ENCODE data around the gene ITPR1.

Gene ITPR1

DNA sequence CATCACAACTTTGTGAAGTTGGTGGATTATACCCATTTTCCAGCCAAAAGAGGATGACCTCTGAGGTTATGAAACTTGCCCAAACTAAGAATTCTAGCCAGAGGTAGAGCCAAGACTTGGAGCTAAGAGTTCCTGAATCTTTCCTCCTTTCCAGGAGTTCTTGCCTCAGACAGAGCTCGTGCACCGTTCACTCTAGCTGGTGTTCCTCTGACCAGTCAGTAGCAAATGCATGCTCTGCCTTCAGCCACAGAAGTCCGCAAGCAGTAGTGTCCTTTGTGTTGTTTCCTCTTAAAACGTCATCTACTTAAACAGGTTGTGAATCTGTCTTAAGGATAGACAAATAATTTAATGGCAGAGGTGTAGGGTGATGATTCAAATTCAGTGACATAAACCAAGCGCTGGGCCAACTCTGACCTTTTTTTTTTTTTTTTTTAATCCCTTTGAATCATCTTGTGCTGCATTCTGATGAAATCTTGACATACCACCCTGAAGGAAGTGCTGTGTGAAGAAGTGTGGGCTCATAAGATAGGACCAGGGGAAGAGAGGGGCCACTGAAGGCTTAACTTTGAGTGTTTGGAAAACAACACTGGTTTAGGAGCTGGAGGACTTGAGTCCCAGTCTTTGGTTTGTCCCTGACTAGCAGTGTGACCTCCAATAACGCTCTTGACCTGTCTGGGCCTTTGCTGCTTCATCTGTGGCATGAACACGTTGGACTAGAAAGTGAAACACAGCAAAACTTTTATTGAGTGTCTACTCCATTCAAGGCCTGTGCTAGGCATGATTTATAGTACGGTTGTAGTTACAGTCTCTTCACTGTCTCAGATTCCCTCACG, 53.4 kb downstream of the ITPR1 start:
- WGBS, result 90% methylated on average over 9 of the region's 9 CpGs
- no peak overlapping the region for H3K9ac ChIP-seq (ENCODE audit: low read depth, low read length)
- no peak overlapping the region for H3K27ac ChIP-seq (ENCODE audit: low read depth, low read length)
- no peaks in the 10 kb centered on the region for H3K27me3 ChIP-seq (ENCODE audit: insufficient read depth, low read length)
- no peaks in the 10 kb centered on the region for H3K36me3 ChIP-seq (ENCODE audit: insufficient read depth, low read length)
- H3K9me3 ChIP-seq (ENCODE audit: insufficient read depth, low read depth, low read length), result no peaks in the 10 kb centered on the region
- H3K4me3 ChIP-seq (ENCODE audit: low read length), result no peak overlapping the region
- H3K4me1 ChIP-seq (ENCODE audit: insufficient read depth, low read length), result peaks cover 12% of the 10 kb centered on the region

DNA sequence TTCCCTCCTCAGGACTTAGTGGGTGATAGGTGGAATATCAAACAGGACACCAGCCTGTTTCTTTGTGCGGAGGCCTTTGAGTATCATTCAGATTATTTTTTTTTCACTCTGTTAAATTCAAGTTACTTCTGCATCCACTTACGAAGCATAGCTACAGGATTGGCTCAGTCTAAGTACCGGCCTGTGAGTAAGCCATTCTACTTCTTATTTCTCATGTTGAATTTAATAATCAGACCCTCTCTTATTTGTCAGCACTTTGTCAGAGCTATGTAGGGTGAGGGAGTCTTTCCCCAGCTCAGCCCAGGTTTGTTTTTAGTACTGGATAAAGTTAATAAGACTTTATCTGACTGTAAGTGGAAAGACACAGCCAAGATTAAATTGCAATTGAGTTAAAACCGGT, 54.7 kb downstream of the ITPR1 start:
- H3K27me3 ChIP-seq (ENCODE audit: insufficient read depth, low read length), result no peaks in the 10 kb centered on the region
- WGBS, result 94% methylated on average over 4 of the region's 4 CpGs
- no peaks in the 10 kb centered on the region for H3K9me3 ChIP-seq (ENCODE audit: insufficient read depth, low read depth, low read length)
- H3K36me3 ChIP-seq (ENCODE audit: insufficient read depth, low read length), result no peaks in the 10 kb centered on the region
- no peak overlapping the region for H3K4me3 ChIP-seq (ENCODE audit: low read length)
- H3K9ac ChIP-seq (ENCODE audit: low read depth, low read length), result no peak overlapping the region
- H3K4me1 ChIP-seq (ENCODE audit: insufficient read depth, low read length), result peaks cover 12% of the 10 kb centered on the region
- H3K27ac ChIP-seq (ENCODE audit: low read depth, low read length), result no peak overlapping the region

DNA sequence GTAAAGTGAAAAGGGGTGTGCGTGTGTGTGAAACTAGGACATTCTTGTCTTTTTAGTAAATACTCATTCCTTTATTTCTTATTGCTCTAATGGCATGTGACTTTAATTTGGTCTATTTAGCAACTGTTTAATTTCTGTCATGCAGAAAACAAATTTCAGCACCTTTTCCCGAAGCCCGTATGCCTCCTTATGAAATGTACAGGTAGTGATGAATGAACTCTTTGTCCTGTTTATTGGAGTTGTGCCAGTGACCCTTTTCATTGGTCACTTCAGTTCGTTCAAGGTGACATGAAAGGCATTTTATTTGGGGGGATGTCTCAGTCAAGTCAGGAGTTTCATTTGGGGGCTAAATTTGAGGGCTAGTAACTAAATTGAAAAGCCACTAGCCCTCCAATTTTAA, 55.2 kb downstream of the ITPR1 start:
- no peaks in the 10 kb centered on the region for H3K36me3 ChIP-seq (ENCODE audit: insufficient read depth, low read length)

DNA sequence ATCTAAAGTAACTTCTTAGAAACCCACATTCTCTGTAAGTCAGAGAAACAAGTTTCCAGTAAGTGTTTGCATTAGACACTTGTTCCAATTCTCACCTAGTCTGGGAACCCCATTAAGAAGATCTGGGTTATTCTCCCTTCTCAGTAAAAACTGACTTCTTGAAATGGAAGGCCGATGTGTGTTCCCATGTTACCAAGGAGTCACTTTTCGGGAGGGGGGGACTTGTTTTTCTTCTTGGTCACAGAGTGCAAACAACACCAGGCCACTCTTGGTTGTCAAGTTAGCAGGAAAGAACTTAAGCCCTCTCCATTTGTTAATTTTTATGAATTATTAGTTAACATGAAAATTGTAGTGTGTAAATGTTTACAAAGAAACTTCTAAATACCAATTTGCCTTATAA, 55.6 kb downstream of the ITPR1 start:
- H3K4me1 ChIP-seq (ENCODE audit: insufficient read depth, low read length), result peaks cover 12% of the 10 kb centered on the region
- no peak overlapping the region for H3K27ac ChIP-seq (ENCODE audit: low read depth, low read length)
- 94% methylated on average over 2 of the region's 2 CpGs for whole genome bisulfite sequencing

More for the DNA sequence above, 55.2 kb downstream of the ITPR1 start:
- Histone ChIP-seq H3K4me1 (ENCODE audit: insufficient read depth, low read length) (peaks cover 12% of the 10 kb centered on the region), H3K27ac (ENCODE audit: low read depth, low read length) (no peak overlapping the region), H3K9ac (ENCODE audit: low read depth, low read length) (no peak overlapping the region), H3K4me3 (ENCODE audit: low read length) (no peak overlapping the region), H3K27me3 (ENCODE audit: insufficient read depth, low read length) (no peaks in the 10 kb centered on the region), H3K9me3 (ENCODE audit: insufficient read depth, low read depth, low read length) (no peaks in the 10 kb centered on the region)
- WGBS, result 91% methylated on average over 3 of the region's 4 CpGs

DNA sequence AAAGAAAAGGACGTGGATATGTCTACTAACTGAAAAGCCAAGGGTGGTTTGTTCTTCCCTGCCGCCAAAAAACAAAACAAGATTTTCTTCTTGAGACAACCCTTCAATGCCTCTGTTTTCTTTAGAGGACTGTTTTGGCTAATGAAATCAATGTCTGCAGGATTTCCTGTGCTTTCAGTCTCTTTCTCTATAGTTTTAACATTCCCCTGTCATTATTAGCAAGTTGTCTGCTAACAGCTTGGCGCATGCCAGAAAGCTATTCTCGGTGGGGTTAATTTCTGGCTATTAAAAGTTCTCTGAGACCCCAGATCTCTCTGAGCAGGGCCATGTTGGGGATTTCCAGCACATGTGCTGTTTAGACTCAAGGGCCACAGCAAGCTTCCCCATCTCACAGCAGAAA, 56.7 kb downstream of the ITPR1 start:
- 92% methylated on average over 4 of the region's 4 CpGs for WGBS
- Histone ChIP-seq H3K27me3 (ENCODE audit: insufficient read depth, low read length) (no peaks in the 10 kb centered on the region), H3K36me3 (ENCODE audit: insufficient read depth, low read length) (no peaks in the 10 kb centered on the region), H3K4me3 (ENCODE audit: low read length) (no peak overlapping the region), H3K9me3 (ENCODE audit: insufficient read depth, low read depth, low read length) (no peaks in the 10 kb centered on the region), H3K9ac (ENCODE audit: low read depth, low read length) (no peak overlapping the region), H3K27ac (ENCODE audit: low read depth, low read length) (no peak overlapping the region), H3K4me1 (ENCODE audit: insufficient read depth, low read length) (peaks cover 12% of the 10 kb centered on the region)

More for the DNA sequence above, 55.6 kb downstream of the ITPR1 start:
- H3K9ac ChIP-seq (ENCODE audit: low read depth, low read length), result no peak overlapping the region
- no peaks in the 10 kb centered on the region for H3K36me3 ChIP-seq (ENCODE audit: insufficient read depth, low read length)
- no peak overlapping the region for H3K4me3 ChIP-seq (ENCODE audit: low read length)
- H3K27me3 ChIP-seq (ENCODE audit: insufficient read depth, low read length), result no peaks in the 10 kb centered on the region
- no peaks in the 10 kb centered on the region for H3K9me3 ChIP-seq (ENCODE audit: insufficient read depth, low read depth, low read length)

DNA sequence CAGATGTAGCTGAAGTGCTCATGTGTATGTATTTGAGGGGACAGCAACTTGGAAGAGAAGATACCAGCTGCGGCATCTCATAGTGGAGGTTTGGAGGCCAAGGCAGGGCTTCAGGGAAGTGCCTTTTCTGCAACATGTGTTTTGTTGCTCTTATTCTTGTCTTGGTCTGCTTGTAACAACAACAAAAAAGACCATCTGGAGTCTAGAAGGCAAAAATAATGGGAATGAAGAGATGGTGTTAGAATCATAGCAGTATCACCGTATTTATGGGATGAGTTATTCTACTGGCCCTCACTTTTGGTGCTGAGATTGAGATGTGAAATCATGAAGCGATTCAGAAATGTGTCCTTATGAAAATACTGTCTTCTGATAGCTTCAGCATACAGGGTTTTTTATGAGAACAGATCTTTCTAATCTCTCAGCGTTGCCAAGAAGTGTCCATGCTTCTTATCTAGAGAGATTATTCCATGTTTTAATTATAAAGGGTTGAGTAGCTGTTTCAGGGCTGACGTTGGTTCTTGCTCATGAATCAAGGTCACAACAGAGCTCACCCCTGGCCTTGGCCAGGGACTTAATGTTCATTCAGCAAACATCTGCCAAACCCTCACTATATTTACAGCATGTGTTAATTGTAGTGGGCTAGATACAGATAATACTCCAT, 58.0 kb downstream of the ITPR1 start:
- Histone ChIP-seq H3K4me1 (ENCODE audit: insufficient read depth, low read length) (peaks cover 12% of the 10 kb centered on the region), H3K36me3 (ENCODE audit: insufficient read depth, low read length) (no peaks in the 10 kb centered on the region), H3K27me3 (ENCODE audit: insufficient read depth, low read length) (no peaks in the 10 kb centered on the region), H3K27ac (ENCODE audit: low read depth, low read length) (no peak overlapping the region), H3K4me3 (ENCODE audit: low read length) (no peak overlapping the region), H3K9ac (ENCODE audit: low read depth, low read length) (no peak overlapping the region), H3K9me3 (ENCODE audit: insufficient read depth, low read depth, low read length) (no peaks in the 10 kb centered on the region)
- WGBS, result 81% methylated on average over 5 of the region's 5 CpGs

DNA sequence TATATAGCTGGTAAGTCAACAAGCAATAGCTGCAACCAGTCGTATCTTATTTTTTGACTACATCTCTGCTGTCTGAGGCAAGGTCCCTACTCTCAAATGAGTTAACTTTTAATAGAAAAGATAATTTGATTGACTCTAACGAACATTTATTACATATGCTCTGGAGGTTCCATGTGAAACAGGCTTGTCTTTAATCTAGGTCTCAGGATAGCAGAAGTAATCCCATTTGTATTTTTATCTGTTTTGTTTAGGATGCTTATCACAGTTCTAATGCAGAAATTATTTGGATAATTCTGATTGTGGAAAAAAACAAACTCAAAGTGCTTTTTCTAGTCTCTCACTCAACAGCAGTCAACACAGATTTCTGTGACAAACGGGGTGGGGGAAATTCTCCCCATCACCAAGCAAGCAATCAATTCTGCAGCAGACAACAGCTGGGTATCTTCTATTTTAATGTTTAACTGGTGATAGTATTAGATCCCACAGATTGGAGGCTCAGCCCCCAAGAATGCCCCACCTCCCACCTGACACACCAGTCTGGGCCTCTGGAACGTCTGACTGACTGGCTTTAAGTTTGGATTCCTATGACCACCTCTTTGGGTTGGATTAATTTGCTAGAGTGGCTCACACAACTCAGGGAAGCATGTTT, 58.8 kb downstream of the ITPR1 start:
- H3K27me3 ChIP-seq (ENCODE audit: insufficient read depth, low read length), result no peaks in the 10 kb centered on the region
- 92% methylated on average over 4 of the region's 4 CpGs for WGBS
- no peaks in the 10 kb centered on the region for H3K9me3 ChIP-seq (ENCODE audit: insufficient read depth, low read depth, low read length)
- H3K4me1 ChIP-seq (ENCODE audit: insufficient read depth, low read length), result peaks cover 12% of the 10 kb centered on the region
- no peak overlapping the region for H3K27ac ChIP-seq (ENCODE audit: low read depth, low read length)
- no peaks in the 10 kb centered on the region for H3K36me3 ChIP-seq (ENCODE audit: insufficient read depth, low read length)
- no peak overlapping the region for H3K4me3 ChIP-seq (ENCODE audit: low read length)
- H3K9ac ChIP-seq (ENCODE audit: low read depth, low read length), result no peak overlapping the region

DNA sequence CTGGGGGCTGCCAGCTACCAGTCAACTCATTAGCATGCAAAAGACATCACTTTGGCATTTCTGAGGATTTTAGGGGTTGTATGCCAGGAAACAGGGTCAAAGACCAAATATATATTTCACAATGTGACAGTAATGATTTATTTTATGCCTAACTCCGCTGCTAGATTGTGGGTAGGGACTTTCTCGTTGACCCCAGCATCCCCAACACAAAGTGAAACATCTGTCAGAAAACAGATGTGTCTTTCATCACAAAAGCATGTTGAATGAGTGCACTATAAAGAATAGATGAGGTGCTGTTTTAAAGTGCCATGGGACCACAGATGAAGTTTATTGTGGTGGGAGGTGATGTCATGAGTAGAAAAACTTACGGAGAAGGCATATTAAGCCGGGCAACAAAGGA, 59.7 kb downstream of the ITPR1 start:
- no peak overlapping the region for H3K27ac ChIP-seq (ENCODE audit: low read depth, low read length)
- H3K27me3 ChIP-seq (ENCODE audit: insufficient read depth, low read length), result no peaks in the 10 kb centered on the region
- H3K4me1 ChIP-seq (ENCODE audit: insufficient read depth, low read length), result peaks cover 12% of the 10 kb centered on the region
- no peaks in the 10 kb centered on the region for H3K36me3 ChIP-seq (ENCODE audit: insufficient read depth, low read length)
- no peak overlapping the region for H3K9ac ChIP-seq (ENCODE audit: low read depth, low read length)
- WGBS, result 70% methylated on average over 2 of the region's 4 CpGs
- no peaks in the 10 kb centered on the region for H3K9me3 ChIP-seq (ENCODE audit: insufficient read depth, low read depth, low read length)
- no peak overlapping the region for H3K4me3 ChIP-seq (ENCODE audit: low read length)

DNA sequence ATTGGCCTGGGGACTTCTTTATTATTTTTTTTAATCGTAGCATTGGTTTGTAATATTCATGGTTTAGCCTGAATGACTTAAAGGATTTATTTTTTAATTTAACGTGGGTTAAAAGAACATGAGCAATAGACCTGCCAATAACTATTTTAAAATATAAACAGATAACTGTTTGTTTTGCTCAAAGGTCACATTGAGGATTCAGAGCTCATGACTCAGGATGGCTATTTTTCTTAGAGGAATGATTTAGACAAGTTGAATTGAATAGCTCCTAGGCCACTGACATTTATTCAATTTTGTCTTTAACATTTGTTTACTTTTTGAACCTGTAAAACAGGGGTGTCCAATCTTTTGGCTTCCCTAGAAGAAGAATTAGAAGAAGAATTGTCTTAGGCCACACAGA, 68.5 kb downstream of the ITPR1 start:
- Histone ChIP-seq H3K4me3 (ENCODE audit: low read length) (no peak overlapping the region), H3K36me3 (ENCODE audit: insufficient read depth, low read length) (no peaks in the 10 kb centered on the region), H3K4me1 (ENCODE audit: insufficient read depth, low read length) (no peaks in the 10 kb centered on the region), H3K9me3 (ENCODE audit: insufficient read depth, low read depth, low read length) (no peaks in the 10 kb centered on the region), H3K27ac (ENCODE audit: low read depth, low read length) (no peak overlapping the region), H3K9ac (ENCODE audit: low read depth, low read length) (no peak overlapping the region), H3K27me3 (ENCODE audit: insufficient read depth, low read length) (no peaks in the 10 kb centered on the region)
- 91% methylated on average over 1 of the region's 2 CpGs for WGBS

DNA sequence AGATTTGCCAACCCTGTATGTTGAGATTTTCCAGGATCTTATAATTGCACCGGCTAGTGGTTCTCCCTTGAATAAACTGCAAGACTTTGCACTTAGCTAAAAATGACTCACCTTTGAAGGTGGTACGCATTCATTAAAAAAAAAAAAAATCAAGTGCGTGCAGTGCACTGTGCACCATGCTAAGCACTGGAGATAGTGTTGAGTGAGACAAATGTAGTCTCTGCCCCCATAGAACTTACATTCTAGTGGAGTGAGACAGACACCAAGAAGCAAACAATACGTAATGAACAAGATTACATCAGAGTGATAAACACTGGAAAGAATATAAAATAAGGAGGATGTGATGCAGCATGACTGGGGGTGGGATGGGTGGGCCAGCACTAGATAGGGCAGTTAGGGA, 69.4 kb downstream of the ITPR1 start:
- Histone ChIP-seq H3K27ac (ENCODE audit: low read depth, low read length) (no peak overlapping the region), H3K4me3 (ENCODE audit: low read length) (no peak overlapping the region), H3K27me3 (ENCODE audit: insufficient read depth, low read length) (no peaks in the 10 kb centered on the region), H3K36me3 (ENCODE audit: insufficient read depth, low read length) (no peaks in the 10 kb centered on the region), H3K9me3 (ENCODE audit: insufficient read depth, low read depth, low read length) (no peaks in the 10 kb centered on the region), H3K9ac (ENCODE audit: low read depth, low read length) (no peak overlapping the region), H3K4me1 (ENCODE audit: insufficient read depth, low read length) (no peaks in the 10 kb centered on the region)
- 94% methylated on average over 4 of the region's 4 CpGs for WGBS

DNA sequence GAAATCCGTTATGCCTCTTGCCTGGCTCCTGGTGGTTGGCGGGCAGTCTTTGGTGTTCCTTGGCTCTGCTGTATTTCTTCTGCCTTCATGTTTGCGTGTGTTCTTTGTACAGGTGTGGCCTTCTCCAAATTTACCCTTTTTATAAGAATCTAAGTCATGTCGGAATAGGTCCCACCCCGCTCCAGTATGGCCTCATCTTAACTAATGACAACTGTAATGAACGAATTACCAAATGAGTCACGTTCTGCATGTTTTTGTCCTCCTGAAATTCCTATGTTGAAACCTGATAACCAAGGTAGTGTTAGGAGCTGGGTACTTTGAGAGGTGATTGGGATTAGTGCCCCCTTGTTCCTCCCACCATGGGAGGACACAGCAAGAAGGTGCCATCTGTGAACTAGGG, 71.1 kb downstream of the ITPR1 start:
- WGBS, result 93% methylated on average over 7 of the region's 7 CpGs
- no peaks in the 10 kb centered on the region for H3K4me1 ChIP-seq (ENCODE audit: insufficient read depth, low read length)
- no peak overlapping the region for H3K4me3 ChIP-seq (ENCODE audit: low read length)

More for the DNA sequence above, 71.1 kb downstream of the ITPR1 start:
- H3K27ac ChIP-seq (ENCODE audit: low read depth, low read length), result no peak overlapping the region
- no peaks in the 10 kb centered on the region for H3K36me3 ChIP-seq (ENCODE audit: insufficient read depth, low read length)
- no peak overlapping the region for H3K9ac ChIP-seq (ENCODE audit: low read depth, low read length)
- no peaks in the 10 kb centered on the region for H3K27me3 ChIP-seq (ENCODE audit: insufficient read depth, low read length)
- no peaks in the 10 kb centered on the region for H3K9me3 ChIP-seq (ENCODE audit: insufficient read depth, low read depth, low read length)

All from HUES64 (cell line).